Colonic mucosa (tissue), 4 donors: ENCODE measurements around the gene SLC35A3. TPM values are rescaled to one million over a fixed set of nuclear protein-coding genes. Genes with fewer than 3 reads are reported as not detected.

Experiments
- DNase-seq: peaks from one replicate; pipeline ENCODE4 v3.0.0-alpha.2; 2020
- H3K27ac ChIP-seq: fragments of 200-600 bp; one replicate; pipeline ENCODE4 v1.8.0; 2021
- H3K27me3 ChIP-seq: fragments of 200-600 bp; one replicate; pipeline ENCODE4 v1.8.0; 2021
- H3K36me3 ChIP-seq: fragments of 200-600 bp; one replicate; pipeline ENCODE4 v1.8.0; 2021
- H3K4me1 ChIP-seq: fragments of 200-600 bp; one replicate; pipeline ENCODE4 v1.8.0; 2021; ENCODE audit warnings: mild to moderate bottlenecking
- H3K4me3 ChIP-seq: fragments of 200-600 bp; one replicate; pipeline ENCODE4 v1.8.0; 2021
- H3K9ac ChIP-seq, 2 donors: one replicate each; pipeline ENCODE4 v1.7.0; 2013; ENCODE audit warnings: control low read depth in 2 of 2, low read depth in 2 of 2, low read length in 2 of 2
- H3K9me3 ChIP-seq: fragments of 200-600 bp; one replicate; pipeline ENCODE4 v1.8.0; 2021
- CTCF ChIP-seq: fragments of 200-600 bp; IDR thresholded peaks from one replicate; pipeline ENCODE4 v1.8.0; 2022; ENCODE audit warnings: antibody characterized with exemption, mild to moderate bottlenecking
- intact Hi-C: fragments of 100-400 bp; cut with DNase I; formaldehyde crosslinking; loops from one replicate; pipeline ENCODE4 v1.14.1; 2022
- total RNA-seq, 2 donors: library from RNA; stranded (reverse); fragmentation: NEBNext Ultra II Directional in 1 of 2; extraction: Animal tissue kit (Norgen Biotek cat#: 25700) in 1 of 2; gene quantifications; one replicate each; pipeline ENCODE4 v1.2.1, GENCODE V29; 2021
- donor health status: healthy.
- donor health status: DM: no; HTN: no; CAD: no.
- donor health status: DM: no; HTN: no; CAD: no.

SLC35A3 gene
- total RNA-seq, 2 donors from 2014 or later = 122 to 206 TPM

DNA sequence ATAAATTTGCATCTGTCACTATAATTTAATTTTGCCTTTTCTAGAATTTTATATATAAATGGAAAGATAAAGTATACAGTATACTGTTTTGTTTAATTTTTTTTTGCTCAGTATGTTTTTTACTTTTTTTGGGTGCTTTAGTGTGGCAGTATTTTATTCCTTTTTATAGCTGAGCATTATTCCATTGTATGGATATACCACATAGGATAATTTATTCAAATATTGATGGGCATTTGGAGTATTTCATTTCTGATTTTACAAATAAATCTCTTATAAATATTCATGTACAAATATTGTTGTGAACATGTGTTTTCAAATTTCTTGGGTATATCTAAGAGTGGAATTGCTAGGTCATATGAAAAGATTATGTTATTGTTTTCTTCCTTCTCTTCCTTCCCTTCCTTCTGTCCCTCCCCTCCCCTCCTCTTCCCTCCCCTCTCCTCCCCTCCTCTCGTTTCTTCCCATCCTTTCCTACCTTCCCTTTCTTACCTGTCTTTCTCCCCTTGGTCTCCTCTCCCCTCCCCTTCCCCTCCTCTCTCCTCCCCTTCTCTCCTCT is 18.5 kb downstream of the SLC35A3 start:
- DNase-seq = no peak
- H3K9ac ChIP-seq = no peak overlapping the region
- H3K27ac ChIP-seq = no peak overlapping the region
- H3K4me3 ChIP-seq = no peak overlapping the region
- H3K9me3 ChIP-seq = no peaks in the 10 kb centered on the region
- H3K36me3 ChIP-seq = peaks cover 3% of the 10 kb centered on the region
- H3K27me3 ChIP-seq = no peaks in the 10 kb centered on the region
- intact Hi-C loops = no loop called here
- H3K4me1 ChIP-seq = no peaks in the 10 kb centered on the region
- no peak for TF ChIP-seq CTCF

GRCh38 chr1:99992044-99992722 is 22.4 kb downstream of the SLC35A3 start:
- Histone ChIP-seq H3K9me3 (no peaks in the 10 kb centered on the region), H3K27ac (no peak overlapping the region), H3K9ac (no peak overlapping the region), H3K27me3 (no peaks in the 10 kb centered on the region), H3K36me3 (peaks cover 3% of the 10 kb centered on the region), H3K4me3 (no peak overlapping the region), H3K4me1 (no peaks in the 10 kb centered on the region)
- DNase-seq = no peak
- intact Hi-C loops = no loop called here
- no peak for TF ChIP-seq CTCF

DNA sequence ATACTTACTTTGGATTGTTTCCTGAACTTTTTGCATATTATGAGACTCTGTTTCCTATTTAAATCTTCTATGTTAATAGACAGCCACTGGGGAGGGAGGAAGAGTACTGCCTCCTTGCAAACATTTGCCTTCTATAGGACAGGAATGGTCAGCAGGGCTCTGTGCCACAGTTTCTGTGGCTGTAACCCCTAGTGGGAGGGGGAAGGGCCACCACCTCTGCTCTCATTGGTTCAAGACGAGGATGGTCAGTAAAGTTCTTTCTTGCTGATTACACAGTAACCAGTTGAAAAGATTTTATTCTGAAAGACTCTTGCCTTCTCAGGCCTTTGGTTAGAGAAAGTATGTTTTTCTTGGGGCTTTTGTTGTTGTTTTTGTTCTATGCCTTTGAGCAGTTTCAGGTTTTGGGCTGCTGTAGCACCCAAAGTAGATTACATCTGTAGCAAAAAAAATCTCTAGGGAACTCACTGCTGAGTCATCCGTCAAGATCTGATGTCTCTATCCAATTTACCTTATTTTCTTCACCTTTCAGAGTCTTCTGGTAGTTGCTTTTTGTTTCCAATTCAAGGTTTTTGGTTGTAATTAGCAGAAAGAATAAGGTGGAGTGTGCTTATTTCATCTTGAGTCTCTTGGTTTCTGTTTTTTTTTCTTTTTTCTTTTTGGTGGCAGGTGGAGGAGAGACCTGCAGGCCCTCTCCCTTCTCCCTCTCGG is 23.1 kb downstream of the SLC35A3 start:
- intact Hi-C loops = no loop called here
- no peak for TF ChIP-seq CTCF
- Histone ChIP-seq H3K36me3 (peaks cover 3% of the 10 kb centered on the region), H3K4me3 (no peak overlapping the region), H3K9ac (no peak overlapping the region), H3K27me3 (no peaks in the 10 kb centered on the region), H3K4me1 (no peaks in the 10 kb centered on the region), H3K27ac (no peak overlapping the region), H3K9me3 (no peaks in the 10 kb centered on the region)
- no peak for DNase-seq

- H3K9me3 ChIP-seq = no peaks in the 10 kb centered on the region
- TF ChIP-seq CTCF = no peak
- H3K36me3 ChIP-seq = peaks cover 3% of the 10 kb centered on the region
- H3K9ac ChIP-seq = no peak overlapping the region
- no peaks in the 10 kb centered on the region for H3K27me3 ChIP-seq
- DNase-seq = no peak
- no peak overlapping the region for H3K4me3 ChIP-seq
- H3K27ac ChIP-seq = no peak overlapping the region
- H3K4me1 ChIP-seq = no peaks in the 10 kb centered on the region
- intact Hi-C loops = no loop called here
These were observed 23.7 kb downstream of the SLC35A3 start for GRCh38 chr1:99993468-99993845.

DNA sequence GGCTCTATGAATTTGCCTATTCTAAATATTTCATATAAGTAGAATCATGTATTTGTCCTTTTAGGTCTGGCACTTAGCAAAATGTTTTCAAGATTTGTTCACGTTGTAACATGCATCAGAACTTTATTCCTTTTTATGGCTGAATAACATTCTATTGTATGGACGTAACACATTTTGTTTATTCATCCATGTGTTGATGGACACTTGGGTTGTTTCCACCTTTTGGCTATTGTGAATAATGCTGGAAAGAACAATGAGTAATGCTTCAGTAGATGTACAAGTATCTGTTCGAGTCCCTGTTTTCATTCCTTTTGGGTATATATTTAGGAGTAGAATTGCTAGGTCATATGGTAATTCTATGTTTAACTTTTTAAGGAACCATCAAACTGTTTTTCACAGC is 24.7 kb downstream of the SLC35A3 start:
- DNase-seq = no peak
- H3K27ac ChIP-seq = no peak overlapping the region
- no peaks in the 10 kb centered on the region for H3K4me1 ChIP-seq
- no peaks in the 10 kb centered on the region for H3K27me3 ChIP-seq
- intact Hi-C loops = no loop called here
- peaks cover 3% of the 10 kb centered on the region for H3K36me3 ChIP-seq
- no peaks in the 10 kb centered on the region for H3K9me3 ChIP-seq
- TF ChIP-seq CTCF = no peak
- H3K9ac ChIP-seq = no peak overlapping the region
- no peak overlapping the region for H3K4me3 ChIP-seq
